Measurements from ENCODE around the gene URM1. TPM values are rescaled to one million over a fixed set of nuclear protein-coding genes. Genes with fewer than 3 reads are reported as not detected.
A peak's percentile ranks its signal among the peaks of the same experiment; 100 is the strongest.

URM1 gene
- total RNA-seq, 1 donor from 2014 or later: 73.2 TPM

GRCh38 chr9:128438343-128439109, 67.4 kb downstream of the URM1 start:
- TF ChIP-seq CTCF (conservative IDR thresholded peaks at IDR 0.05): peak; percentile 92
- Mint-ChIP-seq H3K4me1 (peaks cover 5% of the 10 kb centered on the region), H3K9me3 (no peaks in the 10 kb centered on the region), H3K27me3 (ENCODE audit: low read depth) (no peaks in the 10 kb centered on the region), H3K4me3 (no peak overlapping the region), H3K27ac (ENCODE audit: unreplicated experiment) (no peak overlapping the region), H3K36me3 (ENCODE audit: low read depth) (peaks cover 3% of the 10 kb centered on the region)
- peak; percentile 93 for DNase-seq (ENCODE audit: low read depth, low spot score)

- peaks cover 3% of the 10 kb centered on the region for H3K36me3 Mint-ChIP-seq (ENCODE audit: low read depth)
- no peaks in the 10 kb centered on the region for H3K27me3 Mint-ChIP-seq (ENCODE audit: low read depth)
- no peak for TF ChIP-seq CTCF (conservative IDR thresholded peaks at IDR 0.05)
- no peak overlapping the region for H3K4me3 Mint-ChIP-seq
- no peak for DNase-seq (ENCODE audit: low read depth, low spot score)
- H3K27ac Mint-ChIP-seq (ENCODE audit: unreplicated experiment): no peak overlapping the region
- no peaks in the 10 kb centered on the region for H3K9me3 Mint-ChIP-seq
- H3K4me1 Mint-ChIP-seq: peaks cover 5% of the 10 kb centered on the region
These were observed 68.1 kb downstream of the URM1 start for GRCh38 chr9:128439273-128439672.

Small RNAs within 50 kb of the gene (microRNA-seq; reads per million reads assigned to microRNA genes)
- not detected for gene MIR219B

Other genes with a start within 250 kb of the URM1 start
- 63.2 and 72.2 TPM in 2 replicates for gene PTGES2, start 243.6 kb upstream of the URM1 start, total RNA-seq
- gene LCN2, start 221.9 kb upstream of the URM1 start, total RNA-seq: not detected in 2 replicates
- 80.6 and 82.5 TPM in 2 replicates for gene BBLN, start 211.1 kb upstream of the URM1 start, total RNA-seq
- gene CIZ1, start 179.8 kb upstream of the URM1 start, total RNA-seq: 201 and 226 TPM in 2 replicates
- gene DNM1, start 168.0 kb upstream of the URM1 start, total RNA-seq: 84.0 and 87.2 TPM in 2 replicates
- 56.9 and 64.1 TPM in 2 replicates for gene GOLGA2, start 95.4 kb upstream of the URM1 start, total RNA-seq
- 17.1 and 20.7 TPM in 2 replicates for gene SWI5, start 95.1 kb upstream of the URM1 start, total RNA-seq
- gene TRUB2, start 48.9 kb upstream of the URM1 start, total RNA-seq: 33.4 and 35.0 TPM in 2 replicates
- gene COQ4, start 48.5 kb upstream of the URM1 start, total RNA-seq: 50.8 and 51.0 TPM in 2 replicates
- gene SLC27A4, start 30.8 kb upstream of the URM1 start, total RNA-seq: 43.0 and 45.6 TPM in 2 replicates
- gene CERCAM, start 49.5 kb downstream of the URM1 start, total RNA-seq: 49.7 and 56.4 TPM in 2 replicates
- gene ODF2, start 84.6 kb downstream of the URM1 start, total RNA-seq: 85.2 and 85.5 TPM in 2 replicates
- gene GLE1, start 133.3 kb downstream of the URM1 start, total RNA-seq: 25.8 and 28.0 TPM in 2 replicates
- gene SPTAN1, start 181.2 kb downstream of the URM1 start, total RNA-seq: 280 and 289 TPM in 2 replicates

Data from neural crest cell (in vitro differentiated cells).